Upper lobe of right lung (tissue), 1 donor: ENCODE measurements around the gene GCLC. TPM values are rescaled to one million over a fixed set of nuclear protein-coding genes. Genes with fewer than 3 reads are reported as not detected.

Experiments used
- ATAC-seq: fragments of 200-7000 bp; cut with Tn5 transposase; one replicate; pipeline ENCODE4 v1.9.1; 2020; ENCODE audit warnings: mild to moderate bottlenecking, moderate library complexity
- DNase-seq: peaks from one replicate; pipeline ENCODE4 v3.0.0-alpha.2; 2020
- H3K27ac ChIP-seq: fragments of 200-600 bp; one replicate; pipeline ENCODE4 v1.8.0; 2022
- H3K27me3 ChIP-seq: fragments of 200-600 bp; one replicate; pipeline ENCODE4 v1.8.0; 2022; ENCODE audit warnings: mild to moderate bottlenecking
- H3K36me3 ChIP-seq: fragments of 200-600 bp; one replicate; pipeline ENCODE4 v1.8.0; 2022
- H3K4me1 ChIP-seq: fragments of 200-600 bp; one replicate; pipeline ENCODE4 v1.8.0; 2022
- H3K4me3 ChIP-seq: fragments of 200-600 bp; one replicate; pipeline ENCODE4 v1.8.0; 2022; ENCODE audit warnings: mild to moderate bottlenecking
- H3K9me3 ChIP-seq: fragments of 200-600 bp; one replicate; pipeline ENCODE4 v1.8.0; 2022
- CTCF ChIP-seq: fragments of 200-600 bp; IDR thresholded peaks from one replicate; pipeline ENCODE4 v1.8.0; 2022; ENCODE audit warnings: antibody characterized with exemption
- intact Hi-C: fragments of 100-400 bp; cut with DNase I; formaldehyde crosslinking; loops from one replicate; pipeline ENCODE4 v1.11.0; 2022
- total RNA-seq: library from RNA; stranded (reverse); fragmentation: NEBNext Ultra II Directional; extraction: Animal tissue kit (Norgen Biotek cat#: 25700); gene quantifications from one replicate; pipeline ENCODE4 v1.2.1, GENCODE V29; 2021
- donor health status: DM: no; HTN: yes; CAD: no; lungs with severe emphysema.

The GCLC gene
- total RNA-seq, 1 donor from 2014 or later, result 40.0 TPM

- Histone ChIP-seq H3K27ac (no peak overlapping the region), H3K4me1 (no peaks in the 10 kb centered on the region), H3K27me3 (no peaks in the 10 kb centered on the region), H3K9me3 (no peaks in the 10 kb centered on the region), H3K36me3 (peaks cover 19% of the 10 kb centered on the region), H3K4me3 (no peak overlapping the region)
- no peak for TF ChIP-seq CTCF
- ATAC-seq (no peak), DNase-seq (no peak)
- intact Hi-C loops, result no loop called here
Measured at GRCh38 chr6:53518862-53519261, 26.0 kb downstream of the GCLC start.

GRCh38 chr6:53517021-53517420 lies 27.9 kb downstream of the GCLC start:
- no peak overlapping the region for H3K4me3 ChIP-seq
- intact Hi-C loops, result no loop called here
- H3K9me3 ChIP-seq, result no peaks in the 10 kb centered on the region
- ATAC-seq (no peak), DNase-seq (no peak)
- no peaks in the 10 kb centered on the region for H3K4me1 ChIP-seq
- no peak for TF ChIP-seq CTCF
- no peaks in the 10 kb centered on the region for H3K27me3 ChIP-seq
- peaks cover 30% of the 10 kb centered on the region for H3K36me3 ChIP-seq
- no peak overlapping the region for H3K27ac ChIP-seq

- no peaks in the 10 kb centered on the region for H3K27me3 ChIP-seq
- no peak overlapping the region for H3K4me3 ChIP-seq
- no peak for ATAC-seq
- H3K4me1 ChIP-seq, result no peaks in the 10 kb centered on the region
- H3K36me3 ChIP-seq, result peaks cover 31% of the 10 kb centered on the region
- intact Hi-C loops, result no loop called here
- H3K9me3 ChIP-seq, result no peaks in the 10 kb centered on the region
- no peak for TF ChIP-seq CTCF
- no peak overlapping the region for H3K27ac ChIP-seq
- DNase-seq, result no peak
Measured at GRCh38 chr6:53514677-53515076, 30.2 kb downstream of the GCLC start.

- intact Hi-C loops, result no loop called here
- Histone ChIP-seq H3K27ac (no peak overlapping the region), H3K27me3 (no peaks in the 10 kb centered on the region), H3K36me3 (peaks cover 41% of the 10 kb centered on the region), H3K4me1 (no peaks in the 10 kb centered on the region), H3K9me3 (no peaks in the 10 kb centered on the region), H3K4me3 (no peak overlapping the region)
- no peak for TF ChIP-seq CTCF
- ATAC-seq (no peak), DNase-seq (no peak)
Measured at GRCh38 chr6:53513519-53513966, 31.4 kb downstream of the GCLC start.

- ATAC-seq, result no peak
- H3K27ac ChIP-seq, result no peak overlapping the region
- intact Hi-C loops, result no loop called here
Measured at GRCh38 chr6:53513056-53513455, 31.8 kb downstream of the GCLC start.

More at GRCh38 chr6:53513056-53513455, 31.8 kb downstream of the GCLC start:
- peaks cover 44% of the 10 kb centered on the region for H3K36me3 ChIP-seq
- H3K9me3 ChIP-seq, result no peaks in the 10 kb centered on the region
- no peak for TF ChIP-seq CTCF
- H3K4me1 ChIP-seq, result no peaks in the 10 kb centered on the region
- H3K4me3 ChIP-seq, result no peak overlapping the region
- no peak for DNase-seq
- H3K27me3 ChIP-seq, result no peaks in the 10 kb centered on the region
